ENCODE measurements around the gene GPR176.

DNA sequence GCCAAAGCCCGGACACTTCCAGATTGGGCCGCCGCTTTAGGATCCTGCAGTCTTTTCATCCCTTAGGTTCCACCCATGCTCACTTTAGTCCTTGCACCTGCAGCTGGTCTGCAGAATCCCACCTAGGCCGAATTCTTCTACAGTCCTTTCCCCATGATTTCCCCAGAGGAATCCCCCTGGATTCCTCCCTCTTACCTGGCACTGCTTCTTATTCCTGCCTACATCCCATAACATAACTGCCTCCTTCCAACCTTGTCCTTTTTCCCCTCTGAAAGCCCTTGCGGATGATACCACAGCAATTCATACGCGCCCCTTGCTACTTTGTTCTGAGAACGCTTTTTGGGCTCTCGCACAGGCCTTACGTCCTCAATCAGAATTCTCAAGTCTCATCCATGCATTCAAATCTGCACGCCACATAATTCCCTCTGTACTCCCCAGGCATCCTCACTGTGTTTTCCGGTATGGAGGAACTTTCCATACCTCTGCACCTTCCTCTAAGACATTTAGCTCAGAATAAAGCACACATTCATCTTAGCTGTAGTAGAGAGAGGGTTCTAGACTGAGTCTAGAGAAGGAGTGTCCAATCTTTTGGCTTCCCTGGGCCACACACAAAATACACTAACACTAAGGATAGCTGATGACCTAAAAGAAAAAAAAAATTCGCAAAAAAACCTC is 14.5 kb upstream of the GPR176 start:
- TF ChIP-seq, protein P1, sequence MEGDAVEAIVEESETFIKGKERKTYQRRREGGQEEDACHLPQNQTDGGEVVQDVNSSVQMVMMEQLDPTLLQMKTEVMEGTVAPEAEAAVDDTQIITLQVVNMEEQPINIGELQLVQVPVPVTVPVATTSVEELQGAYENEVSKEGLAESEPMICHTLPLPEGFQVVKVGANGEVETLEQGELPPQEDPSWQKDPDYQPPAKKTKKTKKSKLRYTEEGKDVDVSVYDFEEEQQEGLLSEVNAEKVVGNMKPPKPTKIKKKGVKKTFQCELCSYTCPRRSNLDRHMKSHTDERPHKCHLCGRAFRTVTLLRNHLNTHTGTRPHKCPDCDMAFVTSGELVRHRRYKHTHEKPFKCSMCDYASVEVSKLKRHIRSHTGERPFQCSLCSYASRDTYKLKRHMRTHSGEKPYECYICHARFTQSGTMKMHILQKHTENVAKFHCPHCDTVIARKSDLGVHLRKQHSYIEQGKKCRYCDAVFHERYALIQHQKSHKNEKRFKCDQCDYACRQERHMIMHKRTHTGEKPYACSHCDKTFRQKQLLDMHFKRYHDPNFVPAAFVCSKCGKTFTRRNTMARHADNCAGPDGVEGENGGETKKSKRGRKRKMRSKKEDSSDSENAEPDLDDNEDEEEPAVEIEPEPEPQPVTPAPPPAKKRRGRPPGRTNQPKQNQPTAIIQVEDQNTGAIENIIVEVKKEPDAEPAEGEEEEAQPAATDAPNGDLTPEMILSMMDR (IDR thresholded peaks at IDR 0.05): no peak
- no peak for TF ChIP-seq EZH2 (IDR thresholded peaks at IDR 0.05)

Measured in neural progenitor cell (in vitro differentiated cells).